Nephron (organoid): Measurements from ENCODE around the gene SSR3.
A peak's percentile ranks its signal among the peaks of the same experiment; 100 is the strongest.
"Not testable (repeated sequence)": the region's sequence is repeated elsewhere in the genome, so short reads cannot be mapped to it uniquely, and the experiment has no call there.

Experiments used
- H3K27ac Mint-ChIP-seq, 3 experiments: 2 replicates each; pipeline ENCODE4 v1.8.0; 2020; ENCODE audit warnings: mixed read lengths in 3 of 3, mild to moderate bottlenecking in 2 of 3, moderate library complexity in 1 of 3
- H3K27me3 Mint-ChIP-seq: 2 replicates; pipeline ENCODE4 v1.8.0; 2021; ENCODE audit warnings: low read depth, mild to moderate bottlenecking, moderate library complexity, mixed read lengths
- H3K36me3 Mint-ChIP-seq: 2 replicates; pipeline ENCODE4 v1.8.0; 2020; ENCODE audit warnings: low read depth, mixed read lengths
- H3K4me1 Mint-ChIP-seq: 2 replicates; pipeline ENCODE4 v1.8.0; 2020; ENCODE audit warnings: mixed read lengths
- H3K4me3 Mint-ChIP-seq, 3 experiments: 2 replicates each; pipeline ENCODE4 v1.8.0; 2020; ENCODE audit warnings: mild to moderate bottlenecking in 3 of 3, mixed read lengths in 3 of 3, moderate library complexity in 2 of 3
- H3K9me3 Mint-ChIP-seq: 2 replicates; pipeline ENCODE4 v1.8.0; 2020; ENCODE audit warnings: mixed read lengths
- TF ChIP-seq, protein P1 (sequence below), 3 experiments: fragments of 200-600 bp; sonication (generic); IDR thresholded peaks; one replicate each; pipeline ENCODE4 v1.5.0; 2021; ENCODE audit warnings: antibody characterized with exemption in 3 of 3; ENCODE audit not compliant: unreplicated experiment in 3 of 3

The SSR3 gene

DNA sequence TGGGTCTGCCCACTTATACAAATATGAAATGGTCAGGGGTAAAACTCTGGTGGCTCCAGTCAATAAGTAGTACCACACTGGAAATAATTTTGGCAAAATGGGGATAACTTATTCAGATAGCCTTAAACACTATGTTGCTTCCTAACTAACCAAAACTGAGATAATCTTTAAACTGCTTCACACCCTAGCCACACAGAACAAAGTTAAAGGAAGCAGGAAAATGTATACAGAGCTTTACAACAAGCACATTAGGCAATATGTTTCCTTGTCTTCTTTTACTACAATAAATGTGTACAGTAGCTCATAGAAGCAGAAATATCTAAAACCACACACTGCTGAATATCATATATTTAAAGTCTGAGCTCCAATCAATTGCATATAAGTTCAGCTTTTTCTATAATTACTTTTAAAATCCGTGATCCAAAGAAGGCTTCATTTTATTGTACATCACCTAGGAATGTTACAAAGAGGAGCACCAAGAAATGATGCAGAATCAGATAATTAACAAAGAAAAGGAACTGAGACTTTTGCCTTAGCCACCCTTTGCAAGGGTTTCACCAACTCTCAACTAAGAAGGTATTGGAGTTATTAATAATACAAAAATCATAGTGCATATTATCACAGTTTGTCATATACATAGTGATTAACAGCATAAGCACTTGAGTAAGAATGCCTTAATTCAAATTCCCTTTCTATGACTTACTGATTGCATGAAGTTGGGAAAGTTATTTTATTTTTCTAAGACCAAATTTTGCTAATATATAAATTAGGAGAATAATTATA is 9.2 kb upstream of the SSR3 start:
- Mint-ChIP-seq H3K4me3 (no peak overlapping the region), H3K36me3 (no peaks in the 10 kb centered on the region), H3K27ac (peak overlapping the region in 1 of 3 experiments; percentile 30), H3K4me1 (peaks cover 22% of the 10 kb centered on the region), H3K9me3 (peaks cover 5% of the 10 kb centered on the region), H3K27me3 (no peaks in the 10 kb centered on the region)
- TF ChIP-seq, protein P1, sequence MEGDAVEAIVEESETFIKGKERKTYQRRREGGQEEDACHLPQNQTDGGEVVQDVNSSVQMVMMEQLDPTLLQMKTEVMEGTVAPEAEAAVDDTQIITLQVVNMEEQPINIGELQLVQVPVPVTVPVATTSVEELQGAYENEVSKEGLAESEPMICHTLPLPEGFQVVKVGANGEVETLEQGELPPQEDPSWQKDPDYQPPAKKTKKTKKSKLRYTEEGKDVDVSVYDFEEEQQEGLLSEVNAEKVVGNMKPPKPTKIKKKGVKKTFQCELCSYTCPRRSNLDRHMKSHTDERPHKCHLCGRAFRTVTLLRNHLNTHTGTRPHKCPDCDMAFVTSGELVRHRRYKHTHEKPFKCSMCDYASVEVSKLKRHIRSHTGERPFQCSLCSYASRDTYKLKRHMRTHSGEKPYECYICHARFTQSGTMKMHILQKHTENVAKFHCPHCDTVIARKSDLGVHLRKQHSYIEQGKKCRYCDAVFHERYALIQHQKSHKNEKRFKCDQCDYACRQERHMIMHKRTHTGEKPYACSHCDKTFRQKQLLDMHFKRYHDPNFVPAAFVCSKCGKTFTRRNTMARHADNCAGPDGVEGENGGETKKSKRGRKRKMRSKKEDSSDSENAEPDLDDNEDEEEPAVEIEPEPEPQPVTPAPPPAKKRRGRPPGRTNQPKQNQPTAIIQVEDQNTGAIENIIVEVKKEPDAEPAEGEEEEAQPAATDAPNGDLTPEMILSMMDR (IDR thresholded peaks at IDR 0.05; ENCODE audit: unreplicated experiment in 3 of 3), result no peak

GRCh38 chr3:156562486-156562885 is 7.6 kb upstream of the SSR3 start:
- not testable (repeated sequence) for H3K9me3 Mint-ChIP-seq, H3K36me3 Mint-ChIP-seq, H3K27ac Mint-ChIP-seq, H3K27me3 Mint-ChIP-seq, H3K4me3 Mint-ChIP-seq
- H3K4me1 Mint-ChIP-seq, result peaks cover 33% of the 10 kb centered on the region

DNA sequence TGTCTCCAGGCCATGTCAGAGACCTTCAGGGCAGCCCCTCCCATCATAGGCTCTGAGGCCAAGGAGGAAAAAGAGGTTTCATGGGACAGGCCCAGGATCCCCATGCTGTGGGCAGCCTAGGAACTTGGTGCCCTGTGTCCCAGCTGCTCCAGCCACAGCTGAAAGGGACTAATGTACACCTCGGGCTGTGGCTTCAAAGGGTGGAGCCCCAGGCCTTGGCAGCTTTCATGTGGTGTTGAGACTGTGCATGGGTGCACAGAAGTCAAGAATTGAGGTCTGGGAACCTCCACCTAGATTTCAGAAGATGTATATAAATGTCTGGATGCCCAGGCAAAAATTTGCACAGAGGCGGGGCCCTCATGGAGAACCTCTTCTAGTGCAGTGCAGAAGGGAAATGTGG is 6.6 kb upstream of the SSR3 start:
- no peaks in the 10 kb centered on the region for H3K27me3 Mint-ChIP-seq
- H3K9me3 Mint-ChIP-seq, result no peaks in the 10 kb centered on the region
- H3K4me3 Mint-ChIP-seq, result no peak overlapping the region
- TF ChIP-seq, protein P1 (IDR thresholded peaks at IDR 0.05; ENCODE audit: unreplicated experiment in 3 of 3), result no peak
- peak overlapping the region in 1 of 3 experiments; percentile 85 for H3K27ac Mint-ChIP-seq
- H3K36me3 Mint-ChIP-seq, result no peaks in the 10 kb centered on the region
- peaks cover 33% of the 10 kb centered on the region for H3K4me1 Mint-ChIP-seq

- no peaks in the 10 kb centered on the region for H3K9me3 Mint-ChIP-seq
- H3K27me3 Mint-ChIP-seq, result no peaks in the 10 kb centered on the region
- TF ChIP-seq, protein P1 (IDR thresholded peaks at IDR 0.05; ENCODE audit: unreplicated experiment in 3 of 3), result no peak
- no peaks in the 10 kb centered on the region for H3K36me3 Mint-ChIP-seq
- peaks cover 47% of the 10 kb centered on the region for H3K4me1 Mint-ChIP-seq
- H3K27ac Mint-ChIP-seq, result peak overlapping the region; percentile 69 to 85 (median 72)
- no peak overlapping the region for H3K4me3 Mint-ChIP-seq
These were observed 4.4 kb upstream of the SSR3 start for GRCh38 chr3:156559321-156559720.

DNA sequence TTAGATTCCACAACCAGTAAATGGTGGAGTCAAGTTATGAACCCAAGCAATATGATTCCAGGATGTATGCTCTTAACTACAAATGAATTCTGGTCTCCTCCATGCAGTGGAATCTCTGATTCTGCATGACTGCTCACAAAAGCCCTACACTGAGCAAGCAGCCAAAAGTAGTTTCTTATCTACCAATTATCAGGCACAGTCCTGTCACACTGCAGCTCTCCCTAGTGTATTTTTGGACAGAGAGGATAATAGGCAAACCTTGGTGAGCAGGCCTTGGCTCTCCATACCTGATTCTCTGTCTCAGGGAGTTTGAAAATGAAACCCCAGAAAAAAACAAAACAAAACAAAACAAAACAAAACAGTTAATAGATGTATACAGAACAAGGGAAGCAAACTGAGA is 3.5 kb upstream of the SSR3 start:
- Mint-ChIP-seq H3K36me3 (no peaks in the 10 kb centered on the region), H3K4me1 (peaks cover 51% of the 10 kb centered on the region), H3K27ac (peak overlapping the region; percentile 69 to 85 (median 72)), H3K4me3 (peak overlapping the region in 2 of 3 experiments; percentile 2 to 45), H3K27me3 (no peaks in the 10 kb centered on the region), H3K9me3 (no peaks in the 10 kb centered on the region)
- TF ChIP-seq, protein P1 (IDR thresholded peaks at IDR 0.05; ENCODE audit: unreplicated experiment in 3 of 3), result no peak

DNA sequence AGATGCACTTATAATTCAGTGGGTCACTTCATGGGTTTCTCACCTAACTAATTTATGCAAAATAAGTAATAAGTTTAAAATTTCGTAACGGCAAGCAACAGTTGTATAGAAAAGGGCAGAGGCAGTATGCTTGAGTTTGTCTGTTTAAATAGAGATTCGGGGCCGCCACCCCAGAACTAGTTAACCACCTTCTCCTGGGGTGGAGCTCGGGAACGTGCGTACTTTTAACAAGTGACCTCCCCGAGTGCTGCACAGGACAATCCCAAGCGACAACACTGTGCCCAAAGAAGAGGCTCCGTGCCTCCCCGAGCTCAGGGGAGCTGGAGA is 439 bp downstream of the SSR3 start:
- peaks cover 67% of the 10 kb centered on the region for H3K4me1 Mint-ChIP-seq

More for the DNA sequence above, 439 bp downstream of the SSR3 start:
- peak overlapping the region; percentile 75 to 98 (median 87) for H3K27ac Mint-ChIP-seq
- H3K4me3 Mint-ChIP-seq, result peak overlapping the region; percentile 98 to 99 (median 99)
- no peaks in the 10 kb centered on the region for H3K9me3 Mint-ChIP-seq
- no peaks in the 10 kb centered on the region for H3K27me3 Mint-ChIP-seq
- peaks cover 27% of the 10 kb centered on the region for H3K36me3 Mint-ChIP-seq
- TF ChIP-seq, protein P1 (IDR thresholded peaks at IDR 0.05; ENCODE audit: unreplicated experiment in 3 of 3), result no peak
